HCT116 (cell line): ENCODE data around the gene CLIC6. TPM values are rescaled to one million over a fixed set of nuclear protein-coding genes. Genes with fewer than 3 reads are reported as not detected.
"Not testable (repeated sequence)": the region's sequence is repeated elsewhere in the genome, so short reads cannot be mapped to it uniquely, and the experiment has no call there.

Source experiments
- ATAC-seq: fragments of 200-7000 bp; cut with Tn5 transposase; 2 replicates; pipeline ENCODE4 v1.9.1; 2020; ENCODE audit warnings: mild to moderate bottlenecking, moderate library complexity
- BruUV-seq: library from RNA; stranded (reverse); fragments of 400-500 nt; replicated peaks from 2 replicates; lab custom pipeline; 2021; lab: Mats Ljungman, UMichigan
- CTCF ChIA-PET: fragments of 300-600 bp; sonication (Branson Sonifier 250); formaldehyde crosslinking; loops from one replicate; lab custom pipeline; 2021; ENCODE audit warnings: antibody characterized with exemption; lab: Charles Lee
- POLR2A ChIA-PET: fragments of 300-600, 350-600 bp; sonication (Branson Sonifier 250); formaldehyde crosslinking; loops from one replicate; lab custom pipeline; 2021; ENCODE audit warnings: antibody characterized with exemption; lab: Charles Lee
- RAD21 ChIA-PET, 2 experiments: fragments of 300-600 bp; sonication (Branson Sonifier 250); formaldehyde crosslinking; loops; one replicate each; lab custom pipeline; 2023; ENCODE audit warnings: low total read pairs in 2 of 2; ENCODE audit not compliant: uncharacterized antibody in 2 of 2, unreplicated experiment in 2 of 2, low non-redundant PET in 1 of 2; lab: Charles Lee
- DNase-seq: peaks from one replicate; pipeline ENCODE4 v3.0.0-alpha.2; 2010; ENCODE audit warnings: low read depth, low spot score
- H2AFZ ChIP-seq: fragments of 200-600 bp; shearing (Covaris generic), sonication (generic); 2 replicates; pipeline ENCODE4 v1.6.1; 2017; ENCODE audit warnings: low read depth, mixed run types, mixed read lengths, antibody characterized with exemption, low read length; ENCODE audit not compliant: poor library complexity, severe bottlenecking
- H3K27ac ChIP-seq: 2 replicates; pipeline ENCODE4 v1.5.1; 2012; ENCODE audit warnings: low read depth, low read length
- H3K27me3 ChIP-seq: fragments of 200-600 bp; sonication (generic); 2 replicates; pipeline ENCODE4 v1.6.1; 2016; ENCODE audit warnings: mixed run types, low read length, mixed read lengths; ENCODE audit not compliant: insufficient read depth
- H3K36me3 ChIP-seq, 2 experiments: fragments of 200-500 bp in 1 of 2; fragments of 200-600 bp in 1 of 2; sonication (Bioruptor generic) in 1 of 2; sonication (generic) in 1 of 2; 2 replicates each; pipeline versions ENCODE4 v1.5.1 to v1.6.1; 2014 to 2016; ENCODE audit warnings: low read length in 2 of 2, inconsistent platforms in 1 of 2, mixed read lengths in 1 of 2, mixed run types in 1 of 2; ENCODE audit not compliant: insufficient read depth in 2 of 2, control insufficient read depth in 1 of 2
- H3K4me1 ChIP-seq, 2 experiments: fragments of 200-600 bp in 1 of 2; sonication (generic) in 1 of 2; 2 replicates each; pipeline versions ENCODE4 v1.5.1 to v1.6.1; 2012 to 2017; ENCODE audit warnings: low read length in 2 of 2, inconsistent platforms in 1 of 2, mild to moderate bottlenecking in 1 of 2, mixed read lengths in 1 of 2, mixed run types in 1 of 2, moderate library complexity in 1 of 2; ENCODE audit not compliant: insufficient read depth in 2 of 2, control insufficient read depth in 1 of 2
- H3K4me2 ChIP-seq: fragments of 200-600 bp; sonication (generic); 2 replicates; pipeline ENCODE4 v1.6.1; 2017; ENCODE audit warnings: mixed run types, low read length, mixed read lengths
- H3K4me3 ChIP-seq, 2 experiments: fragments of 200-600 bp in 1 of 2; sonication (generic) in 1 of 2; replicated peaks in 1 of 2; 2 replicates each; pipeline ENCODE4 v1.5.1; 2011 to 2016; ENCODE audit warnings: low read length in 2 of 2, control low read depth in 1 of 2, low read depth in 1 of 2, mild to moderate bottlenecking in 1 of 2, mixed read lengths in 1 of 2, mixed run types in 1 of 2
- H3K79me2 ChIP-seq: fragments of 200-600 bp; sonication (generic); 2 replicates; pipeline ENCODE4 v1.6.1; 2017; ENCODE audit warnings: mild to moderate bottlenecking, mixed run types, low read length, moderate library complexity, mixed read lengths; ENCODE audit not compliant: insufficient read depth
- H3K9ac ChIP-seq: fragments of 200-600 bp; sonication (generic); 2 replicates; pipeline ENCODE4 v1.6.1; 2016; ENCODE audit warnings: low read length, mixed read lengths
- H3K9me2 ChIP-seq: fragments of 200-600 bp; sonication (generic), shearing (Covaris generic); 2 replicates; pipeline ENCODE4 v1.6.1; 2017; ENCODE audit warnings: mixed run types, mild to moderate bottlenecking, moderate library complexity; ENCODE audit not compliant: insufficient read depth
- H3K9me3 ChIP-seq, 2 experiments: fragments of 200-500 bp in 1 of 2; fragments of 200-600 bp in 1 of 2; sonication (Bioruptor generic) in 1 of 2; sonication (generic) in 1 of 2; 2 replicates each; pipeline ENCODE4 v1.6.1; 2014 to 2017; ENCODE audit warnings: low read length in 2 of 2, mixed read lengths in 2 of 2, inconsistent platforms in 1 of 2, low read depth in 1 of 2, mild to moderate bottlenecking in 1 of 2, mixed run types in 1 of 2, moderate library complexity in 1 of 2; ENCODE audit not compliant: control insufficient read depth in 1 of 2, insufficient read depth in 1 of 2
- H4K20me1 ChIP-seq: fragments of 200-600 bp; sonication (generic), shearing (Covaris generic); 2 replicates; pipeline ENCODE4 v1.6.1; 2017; ENCODE audit warnings: mixed run types, mild to moderate bottlenecking, moderate library complexity; ENCODE audit not compliant: insufficient read depth
- CTCF ChIP-seq, 3 experiments: fragments of 200-600 bp in 1 of 3; sonication (generic) in 1 of 3; IDR thresholded peaks in 2 of 3; conservative IDR thresholded peaks in 1 of 3; 2 replicates each; pipeline ENCODE4 v1.5.1; 2012 to 2017; ENCODE audit warnings: low read depth in 2 of 3, low read length in 2 of 3, antibody characterized with exemption in 1 of 3, borderline replicate concordance in 1 of 3, control low read depth in 1 of 3, mild to moderate bottlenecking in 1 of 3, mixed read lengths in 1 of 3, mixed run types in 1 of 3, moderate library complexity in 1 of 3; ENCODE audit not compliant: insufficient read depth in 1 of 3
- EGR1 ChIP-seq: IDR thresholded peaks from 2 replicates; pipeline ENCODE4 v1.6.1; 2012; ENCODE audit warnings: low read depth
- ELF1 ChIP-seq: IDR thresholded peaks from 2 replicates; pipeline ENCODE4 v1.6.1; 2012; ENCODE audit warnings: low read depth, borderline replicate concordance
- RAD21 ChIP-seq: IDR thresholded peaks from 2 replicates; pipeline ENCODE4 v1.6.1; 2012; ENCODE audit warnings: low read depth, mild to moderate bottlenecking
- REST ChIP-seq: IDR thresholded peaks from 2 replicates; pipeline ENCODE4 v1.6.1; 2012; ENCODE audit warnings: low read depth
- SIN3A ChIP-seq: IDR thresholded peaks from 2 replicates; pipeline ENCODE4 v1.6.1; 2012; ENCODE audit warnings: low read depth
- SRF ChIP-seq: IDR thresholded peaks from 2 replicates; pipeline ENCODE4 v1.6.1; 2012; ENCODE audit warnings: low read depth
- intact Hi-C: fragments of 100-400 bp; cut with micrococcal nuclease; formaldehyde crosslinking; loops from 2 replicates; pipeline ENCODE4 v1.10.0; 2022
- total RNA-seq: library from RNA; stranded (reverse); gene quantifications from one replicate; pipeline ENCODE4 v1.2.1, GENCODE V29; 2021; ENCODE audit not compliant: unreplicated experiment

Gene CLIC6
- total RNA-seq, 1 experiment from 2014 or later: 0.05 TPM

GRCh38 chr21:34667761-34668160 lies 1.0 kb upstream of the CLIC6 start:
- ATAC-seq (no peak), DNase-seq (no peak)
- Histone ChIP-seq H3K9me3 (no peaks in the 10 kb centered on the region), H2AFZ (no peak overlapping the region), H3K4me2 (no peak overlapping the region), H3K27ac (no peak overlapping the region), H3K27me3 (no peaks in the 10 kb centered on the region)
- TF ChIP-seq SIN3A (no peak), EGR1 (no peak), SRF (no peak), RAD21 (no peak), CTCF (IDR thresholded peaks at IDR 0.05 in 2 of 3, conservative IDR thresholded peaks at IDR 0.05 in 1 of 3; ENCODE audit: borderline replicate concordance in 1 of 3, insufficient read depth in 1 of 3, low read depth in 2 of 3, low read length in 2 of 3) (no peak)
- TF ChIP-seq, all 23 proteins: peak for 0
- Histone ChIP-seq H3K36me3 (no peaks in the 10 kb centered on the region), H3K79me2 (no peaks in the 10 kb centered on the region), H3K4me3 (no peak overlapping the region), H4K20me1 (no peaks in the 10 kb centered on the region), H3K9ac (no peak overlapping the region), H3K4me1 (no peaks in the 10 kb centered on the region), H3K9me2 (no peaks in the 10 kb centered on the region)
- ChIA-PET POLR2A (no interaction called here), CTCF (no interaction called here), RAD21 (no interaction called here)
- intact Hi-C loops: no loop called here
- BruUV-seq: no TSS peak

GRCh38 chr21:34669149-34669879 lies 520 bp downstream of the CLIC6 start:
- intact Hi-C loops: no loop called here
- Histone ChIP-seq H3K27ac (no peak overlapping the region), H3K27me3 (no peaks in the 10 kb centered on the region), H3K79me2 (no peaks in the 10 kb centered on the region), H3K4me1 (no peaks in the 10 kb centered on the region), H3K36me3 (no peaks in the 10 kb centered on the region), H3K9ac (no peak overlapping the region), H4K20me1 (no peaks in the 10 kb centered on the region), H3K9me3 (no peaks in the 10 kb centered on the region), H2AFZ (no peak overlapping the region), H3K4me2 (no peak overlapping the region), H3K4me3 (no peak overlapping the region), H3K9me2 (no peaks in the 10 kb centered on the region)
- RAD21 ChIA-PET: no interaction called here
- no TSS peak for BruUV-seq
- DNase-seq: no peak
- CTCF ChIA-PET: no interaction called here
- ATAC-seq: no peak
- POLR2A ChIA-PET: no interaction called here
- TF ChIP-seq REST (no peak), ELF1 (no peak), EGR1 (no peak)

GRCh38 chr21:34669880-34670219 lies 1.1 kb downstream of the CLIC6 start:
- H3K79me2 ChIP-seq, DNase-seq, H3K9me2 ChIP-seq, H3K36me3 ChIP-seq, H3K4me3 ChIP-seq, H3K27me3 ChIP-seq, POLR2A ChIA-PET, H3K27ac ChIP-seq, ATAC-seq, H3K4me1 ChIP-seq, H4K20me1 ChIP-seq, BruUV-seq, H2AFZ ChIP-seq, intact Hi-C loops, H3K9ac ChIP-seq, CTCF ChIA-PET, H3K4me2 ChIP-seq, H3K9me3 ChIP-seq, RAD21 ChIA-PET: not testable (repeated sequence)
